Astrocyte of the cerebellum (primary cell): ENCODE measurements around the gene DLG5.

Source experiments
- DNase-seq: peaks from one replicate; pipeline ENCODE4 v3.0.0-alpha.2; 2011; ENCODE audit warnings: low read depth
- H3K4me3 ChIP-seq: 2 replicates; pipeline ENCODE4 v1.5.1; 2011; ENCODE audit warnings: mild to moderate bottlenecking, low read depth, low read length, moderate library complexity
- in situ Hi-C: cut with HindIII; loops from 2 replicates; pipeline ENCODE4 v1.10.0; 2017; ENCODE audit warnings: low sequenced_read_pairs
- TF ChIP-seq, protein P1 (sequence below): IDR thresholded peaks from 2 replicates; pipeline ENCODE4 v1.5.1; 2012; ENCODE audit warnings: low read length, low read depth, moderate library complexity, mild to moderate bottlenecking; ENCODE audit errors: missing control alignments

The DLG5 gene, protein sequence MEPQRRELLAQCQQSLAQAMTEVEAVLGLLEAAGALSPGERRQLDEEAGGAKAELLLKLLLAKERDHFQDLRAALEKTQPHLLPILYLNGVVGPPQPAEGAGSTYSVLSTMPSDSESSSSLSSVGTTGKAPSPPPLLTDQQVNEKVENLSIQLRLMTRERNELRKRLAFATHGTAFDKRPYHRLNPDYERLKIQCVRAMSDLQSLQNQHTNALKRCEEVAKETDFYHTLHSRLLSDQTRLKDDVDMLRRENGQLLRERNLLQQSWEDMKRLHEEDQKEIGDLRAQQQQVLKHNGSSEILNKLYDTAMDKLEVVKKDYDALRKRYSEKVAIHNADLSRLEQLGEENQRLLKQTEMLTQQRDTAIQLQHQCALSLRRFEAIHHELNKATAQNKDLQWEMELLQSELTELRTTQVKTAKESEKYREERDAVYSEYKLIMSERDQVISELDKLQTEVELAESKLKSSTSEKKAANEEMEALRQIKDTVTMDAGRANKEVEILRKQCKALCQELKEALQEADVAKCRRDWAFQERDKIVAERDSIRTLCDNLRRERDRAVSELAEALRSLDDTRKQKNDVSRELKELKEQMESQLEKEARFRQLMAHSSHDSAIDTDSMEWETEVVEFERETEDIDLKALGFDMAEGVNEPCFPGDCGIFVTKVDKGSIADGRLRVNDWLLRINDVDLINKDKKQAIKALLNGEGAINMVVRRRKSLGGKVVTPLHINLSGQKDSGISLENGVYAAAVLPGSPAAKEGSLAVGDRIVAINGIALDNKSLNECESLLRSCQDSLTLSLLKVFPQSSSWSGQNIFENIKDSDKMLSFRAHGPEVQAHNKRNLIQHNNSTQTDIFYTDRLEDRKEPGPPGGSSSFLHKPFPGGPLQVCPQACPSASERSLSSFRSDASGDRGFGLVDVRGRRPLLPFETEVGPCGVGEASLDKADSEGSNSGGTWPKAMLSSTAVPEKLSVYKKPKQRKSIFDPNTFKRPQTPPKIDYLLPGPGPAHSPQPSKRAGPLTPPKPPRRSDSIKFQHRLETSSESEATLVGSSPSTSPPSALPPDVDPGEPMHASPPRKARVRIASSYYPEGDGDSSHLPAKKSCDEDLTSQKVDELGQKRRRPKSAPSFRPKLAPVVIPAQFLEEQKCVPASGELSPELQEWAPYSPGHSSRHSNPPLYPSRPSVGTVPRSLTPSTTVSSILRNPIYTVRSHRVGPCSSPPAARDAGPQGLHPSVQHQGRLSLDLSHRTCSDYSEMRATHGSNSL (N-terminal part only)

DNA sequence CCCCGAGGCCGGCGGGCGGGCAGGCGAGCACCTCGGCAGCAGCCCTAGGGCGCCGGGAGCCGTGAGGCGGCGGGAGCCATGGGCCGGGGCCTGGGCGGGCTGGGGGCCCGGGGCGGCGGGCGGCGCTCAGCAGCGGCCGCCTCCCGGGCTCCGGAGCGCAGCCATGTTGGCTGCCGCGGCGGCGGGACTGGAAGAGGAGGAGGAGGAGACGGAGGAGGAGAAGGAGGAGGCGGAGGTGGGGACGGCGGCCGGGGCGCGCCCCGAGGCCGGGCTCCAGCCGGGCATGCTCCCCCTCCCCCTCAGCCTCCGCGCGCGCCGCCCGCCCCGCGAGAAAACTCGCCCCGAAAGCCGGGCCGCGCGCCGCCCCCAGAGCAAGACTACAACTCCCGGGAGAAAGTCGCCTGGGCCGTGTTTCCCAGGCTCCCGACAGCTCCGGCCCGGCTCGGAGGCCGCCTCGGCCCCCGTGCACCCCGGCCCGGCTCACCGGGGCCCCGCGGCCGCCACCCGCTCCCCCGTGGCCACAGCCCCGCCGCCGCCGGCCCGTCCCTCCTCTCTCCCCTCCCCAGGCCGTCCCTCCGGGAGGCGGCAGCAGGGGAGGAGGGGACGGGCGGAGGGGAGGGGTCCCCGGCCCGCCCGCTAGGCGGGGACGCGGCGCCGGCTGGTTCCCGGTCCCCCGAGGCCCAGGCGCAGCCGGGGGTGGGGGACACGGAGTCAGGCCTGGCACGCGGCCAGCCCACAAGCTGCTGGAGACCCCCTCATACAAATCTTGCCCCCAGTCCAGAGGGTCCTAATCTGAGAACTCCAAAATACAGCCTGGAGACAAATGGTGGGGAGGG lies at the start of gene DLG5:
Gene DLG5 (minus strand): TSS at position 190 of the 836 bp plus-strand sequence. CDS start 235 bp downstream, outside the sequence.
- TF ChIP-seq, protein P1, sequence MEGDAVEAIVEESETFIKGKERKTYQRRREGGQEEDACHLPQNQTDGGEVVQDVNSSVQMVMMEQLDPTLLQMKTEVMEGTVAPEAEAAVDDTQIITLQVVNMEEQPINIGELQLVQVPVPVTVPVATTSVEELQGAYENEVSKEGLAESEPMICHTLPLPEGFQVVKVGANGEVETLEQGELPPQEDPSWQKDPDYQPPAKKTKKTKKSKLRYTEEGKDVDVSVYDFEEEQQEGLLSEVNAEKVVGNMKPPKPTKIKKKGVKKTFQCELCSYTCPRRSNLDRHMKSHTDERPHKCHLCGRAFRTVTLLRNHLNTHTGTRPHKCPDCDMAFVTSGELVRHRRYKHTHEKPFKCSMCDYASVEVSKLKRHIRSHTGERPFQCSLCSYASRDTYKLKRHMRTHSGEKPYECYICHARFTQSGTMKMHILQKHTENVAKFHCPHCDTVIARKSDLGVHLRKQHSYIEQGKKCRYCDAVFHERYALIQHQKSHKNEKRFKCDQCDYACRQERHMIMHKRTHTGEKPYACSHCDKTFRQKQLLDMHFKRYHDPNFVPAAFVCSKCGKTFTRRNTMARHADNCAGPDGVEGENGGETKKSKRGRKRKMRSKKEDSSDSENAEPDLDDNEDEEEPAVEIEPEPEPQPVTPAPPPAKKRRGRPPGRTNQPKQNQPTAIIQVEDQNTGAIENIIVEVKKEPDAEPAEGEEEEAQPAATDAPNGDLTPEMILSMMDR, result no peak
- in situ Hi-C loops, result loop anchor here (5.0 kb wide), 1 partner anchor 39 kb away; no protein-coding TSS in a partner anchor
- DNase-seq, result no peak
- peak within 1 kb of the TSS; percentile 72 for H3K4me3 ChIP-seq

DNA sequence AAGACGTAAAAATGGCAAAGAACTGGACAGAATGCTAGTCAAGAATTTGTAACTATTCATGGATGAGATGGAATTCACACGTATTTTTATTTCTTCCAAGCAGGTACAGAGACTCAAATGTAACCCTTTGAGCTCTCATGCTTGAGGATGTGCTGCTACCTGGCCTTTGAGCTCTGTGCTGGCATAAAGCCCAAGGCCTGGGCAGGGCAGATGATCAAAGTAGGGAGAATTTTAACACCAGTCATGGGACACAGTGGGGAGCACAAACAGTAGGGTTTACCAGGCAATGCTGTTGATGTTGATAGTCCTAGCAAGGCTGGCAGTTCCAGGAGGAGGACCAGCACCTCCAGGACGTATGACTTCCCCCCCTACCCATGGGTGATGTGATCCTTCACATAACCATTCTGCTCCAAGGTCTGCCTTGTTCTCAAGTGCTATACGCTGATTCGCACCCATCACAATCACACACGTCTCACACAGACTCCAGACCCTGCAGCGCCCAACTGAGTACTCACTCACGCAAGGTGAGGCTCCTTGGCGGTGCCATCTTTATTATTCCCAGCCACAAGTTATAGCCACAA lies 48.6 kb upstream of the DLG5 start:
- no peak for DNase-seq
- TF ChIP-seq, protein P1, result no peak
- no peak overlapping the region for H3K4me3 ChIP-seq
- in situ Hi-C loops, result no loop called here

DNA sequence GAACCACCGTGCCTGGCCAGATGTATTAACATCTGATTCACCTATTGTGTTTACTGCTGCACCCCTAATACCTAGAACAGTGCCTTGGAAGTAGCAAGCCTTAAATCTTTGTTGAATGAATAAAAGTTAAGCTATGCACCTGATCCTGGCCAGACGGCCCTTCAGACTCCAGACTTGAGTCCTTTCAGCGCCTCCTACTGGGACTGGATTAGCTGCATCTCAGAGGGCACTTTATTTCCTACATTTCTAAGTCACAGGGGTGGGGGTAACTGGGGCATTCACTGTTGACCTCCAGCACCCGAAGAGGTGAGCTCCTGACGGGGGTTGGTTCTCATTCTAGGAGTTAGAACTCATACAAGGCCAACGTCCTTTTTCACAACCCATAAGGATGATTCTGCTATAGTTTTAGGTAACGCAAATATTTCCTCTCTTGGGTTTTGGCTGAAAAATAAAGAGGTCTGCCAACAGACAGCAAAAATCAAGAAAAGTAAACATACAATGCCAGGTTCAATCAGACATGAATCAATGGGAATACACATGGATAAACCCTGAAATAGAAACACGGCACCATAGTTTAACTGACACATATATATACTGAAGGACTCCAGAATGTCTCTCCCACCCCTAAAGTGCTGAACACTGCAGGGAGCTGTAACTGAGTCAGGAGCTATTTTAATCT lies 48.0 kb upstream of the DLG5 start:
- H3K4me3 ChIP-seq, result no peak overlapping the region
- in situ Hi-C loops, result no loop called here
- TF ChIP-seq, protein P1, result peak; percentile 63
- DNase-seq, result peak; percentile 41

DNA sequence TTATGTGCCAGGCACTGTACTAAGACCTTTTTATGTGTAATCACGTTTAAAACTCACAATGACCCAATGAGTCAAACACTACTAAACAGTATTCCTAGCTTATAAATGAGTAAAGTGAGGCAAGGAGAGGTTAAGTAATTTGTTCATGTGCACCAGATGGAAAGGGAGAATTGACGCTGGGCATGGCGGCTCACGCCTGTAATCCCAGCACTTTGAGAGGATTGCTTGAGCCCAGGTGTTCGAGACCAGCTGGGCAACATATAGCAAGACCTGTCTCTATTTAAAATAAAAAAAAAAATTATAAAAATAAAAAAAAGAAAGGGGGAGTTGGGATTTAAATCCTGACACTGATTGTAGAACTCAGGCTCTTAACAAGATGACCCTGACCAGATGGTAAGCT lies 46.7 kb upstream of the DLG5 start:
- in situ Hi-C loops, result no loop called here
- TF ChIP-seq, protein P1, result no peak
- no peak for DNase-seq
- no peak overlapping the region for H3K4me3 ChIP-seq

DNA sequence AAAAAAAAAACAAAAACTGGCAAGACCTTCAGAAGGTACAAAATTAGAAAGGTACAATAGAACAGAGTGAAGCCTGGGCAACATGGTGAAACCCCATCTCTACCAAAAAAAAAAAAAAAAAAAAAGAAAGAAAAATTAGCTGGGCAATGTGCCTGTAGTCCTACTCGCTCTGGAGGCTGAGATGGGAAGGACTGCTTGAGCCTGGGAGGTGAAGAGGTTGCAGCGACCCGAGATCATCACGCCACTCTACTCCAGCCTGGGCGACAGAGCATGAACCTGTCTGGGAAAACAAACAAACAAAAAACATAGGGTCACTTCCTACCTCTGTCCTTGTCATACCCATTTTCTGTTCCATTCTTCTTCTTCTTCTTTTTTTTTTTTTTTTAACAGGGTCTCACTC lies 45.6 kb upstream of the DLG5 start:
- TF ChIP-seq, protein P1, result no peak
- in situ Hi-C loops, result no loop called here
- H3K4me3 ChIP-seq, result no peak overlapping the region
- no peak for DNase-seq
